GM21390 (cell line): ENCODE data around the gene PDZD2.
"Not testable (repeated sequence)": the region's sequence is repeated elsewhere in the genome, so short reads cannot be mapped to it uniquely, and the experiment has no call there.

Experiments used
- ATAC-seq: cut with Tn5 transposase; IDR thresholded peaks from one replicate; pipeline ENCODE4 v1.9.1; 2021; ENCODE audit not compliant: unreplicated experiment

The PDZD2 gene

GRCh38 chr5:31767335-31768031 lies 128.6 kb downstream of the PDZD2 start:
- ATAC-seq: peak; percentile 30

- no peak for ATAC-seq
These were observed 129.1 kb downstream of the PDZD2 start for GRCh38 chr5:31768046-31768445.

- no peak for ATAC-seq
These were observed 129.9 kb downstream of the PDZD2 start for GRCh38 chr5:31768784-31769183.

GRCh38 chr5:31769530-31769929 lies 130.6 kb downstream of the PDZD2 start:
- ATAC-seq: no peak

GRCh38 chr5:31770132-31770720 lies 131.3 kb downstream of the PDZD2 start:
- no peak for ATAC-seq

GRCh38 chr5:31770998-31771397 lies 132.1 kb downstream of the PDZD2 start:
- peak; percentile 92 for ATAC-seq

- peak; percentile 17 for ATAC-seq
These were observed 132.6 kb downstream of the PDZD2 start for GRCh38 chr5:31771500-31771899.

GRCh38 chr5:31776294-31776693 lies 137.4 kb downstream of the PDZD2 start:
- ATAC-seq: not testable (repeated sequence)

GRCh38 chr5:31776976-31777651 lies 138.2 kb downstream of the PDZD2 start:
- no peak for ATAC-seq

GRCh38 chr5:31781772-31782171 lies 142.8 kb downstream of the PDZD2 start:
- no peak for ATAC-seq

- ATAC-seq: no peak
These were observed 144.2 kb downstream of the PDZD2 start for GRCh38 chr5:31783086-31783645.

GRCh38 chr5:31783731-31784130 lies 144.8 kb downstream of the PDZD2 start:
- no peak for ATAC-seq

GRCh38 chr5:31786090-31786631 lies 147.2 kb downstream of the PDZD2 start:
- no peak for ATAC-seq

GRCh38 chr5:31794009-31794408 lies 155.1 kb downstream of the PDZD2 start:
- no peak for ATAC-seq

- no peak for ATAC-seq
These were observed 159.2 kb downstream of the PDZD2 start for GRCh38 chr5:31798168-31798567.

- ATAC-seq: no peak
These were observed 161.4 kb downstream of the PDZD2 start for GRCh38 chr5:31800351-31800750.

GRCh38 chr5:31805785-31806400 lies 167.0 kb downstream of the PDZD2 start:
- ATAC-seq: no peak

GRCh38 chr5:31806561-31806960 lies 167.6 kb downstream of the PDZD2 start:
- ATAC-seq: no peak

- ATAC-seq: no peak
These were observed 169.0 kb downstream of the PDZD2 start for GRCh38 chr5:31807789-31808540.

GRCh38 chr5:31809050-31809870 lies 170.3 kb downstream of the PDZD2 start:
- ATAC-seq: no peak
